Erythroblast (primary cell): ENCODE data around the gene RPL14.

ENCODE experiments used
- GATA1 ChIP-seq: IDR thresholded peaks from 2 replicates; pipeline ENCODE4 v1.6.1; 2011; ENCODE audit warnings: low read depth, mild to moderate bottlenecking, control low read depth, low read length, moderate library complexity
- POLR2A ChIP-seq: IDR thresholded peaks from 2 replicates; pipeline ENCODE4 v1.6.1; 2011; ENCODE audit warnings: mild to moderate bottlenecking, low read length

DNA sequence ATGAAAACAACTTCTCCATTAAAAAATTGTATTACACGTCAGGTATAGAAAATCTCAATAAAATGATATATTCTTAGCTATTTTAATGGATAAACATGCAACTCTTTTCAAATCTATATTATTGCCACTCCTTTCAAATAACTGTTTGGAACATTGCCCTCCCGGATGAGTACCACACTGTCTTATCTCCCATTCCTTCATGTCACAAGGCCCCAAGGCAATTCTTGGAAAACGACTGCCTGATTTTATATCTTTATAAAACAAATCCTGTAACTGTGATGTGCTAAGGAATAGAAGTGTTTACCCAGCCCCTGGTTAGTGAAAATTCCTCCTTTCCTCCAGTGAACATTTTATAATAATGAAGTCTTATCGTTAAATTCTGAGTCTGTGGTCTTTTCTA, 13.6 kb downstream of the RPL14 start:
- TF ChIP-seq POLR2A, result no peak
- TF ChIP-seq GATA1, result no peak
